Measurements from ENCODE around the gene RTF1. TPM values are rescaled to one million over a fixed set of nuclear protein-coding genes. Genes with fewer than 3 reads are reported as not detected.
A peak's percentile ranks its signal among the peaks of the same experiment; 100 is the strongest.

The RTF1 gene
- 45.7 and 49.5 TPM in 2 replicates for total RNA-seq (2021)
- long read RNA-seq, full-length matches to known transcripts, result 3 of 51 reads
- long read RNA-seq, partial matches to known transcripts, result 46 of 51 reads
- long read RNA-seq, other reads (novel, unspliced or antisense), result 2 of 51 reads

GRCh38 chr15:41416742-41417417, at the start of gene RTF1:
TSS of gene RTF1 (plus strand) at chr15:41417095. CDS start at chr15:41417116, 21 bp downstream.
- Histone ChIP-seq H2BK120ac (ENCODE audit: low read depth, low read length, poor library complexity, severe bottlenecking) (no peak within 1 kb of the TSS), H3K27ac (ENCODE audit: insufficient read length, low read depth, low read length) (no peak within 1 kb of the TSS), H3K14ac (ENCODE audit: insufficient read depth, low read length) (peak within 1 kb of the TSS; percentile 88), H3K79me2 (ENCODE audit: insufficient read depth, low read length) (peaks cover 17% of the 10 kb centered on the region; the same call in 1 of the 2 replicates), H3K79me1 (ENCODE audit: insufficient read depth, low read depth, low read length, poor library complexity, severe bottlenecking) (peaks cover 7% of the 10 kb centered on the region), H2BK15ac (ENCODE audit: low read depth, low read length) (no peak within 1 kb of the TSS; the same call in 1 of the 2 replicates), H4K8ac (replicated peaks; ENCODE audit: insufficient read length, low read depth, low read length) (no peak within 1 kb of the TSS), H3K9ac (ENCODE audit: extremely low read depth, insufficient read length, low read length) (peak within 1 kb of the TSS; percentile 92), H2AFZ (ENCODE audit: low read length) (no peak within 1 kb of the TSS), H2AK5ac (ENCODE audit: insufficient read length, low read length) (no peak within 1 kb of the TSS), H4K20me1 (ENCODE audit: control insufficient read depth, insufficient read depth, insufficient read length) (no peaks in the 10 kb centered on the region), H3K56ac (ENCODE audit: insufficient read length, low read depth, low read length) (no peak within 1 kb of the TSS), H3T11ph (ENCODE audit: low read length) (no peak within 1 kb of the TSS), H2BK20ac (ENCODE audit: low read depth, low read length, poor library complexity, severe bottlenecking) (no peak within 1 kb of the TSS), H3K23ac (ENCODE audit: insufficient read length, low read depth, low read length) (no peak within 1 kb of the TSS), H3K4me1 (ENCODE audit: insufficient read depth, low read length) (no peaks in the 10 kb centered on the region), H4K91ac (ENCODE audit: insufficient read length, low read depth, low read length) (no peak within 1 kb of the TSS), H3K27me3 (ENCODE audit: insufficient read depth, low read length) (no peaks in the 10 kb centered on the region), H3K23me2 (ENCODE audit: insufficient read length, low read depth, low read length, poor library complexity, severe bottlenecking) (peaks cover 5% of the 10 kb centered on the region), H2BK12ac (ENCODE audit: insufficient read length, low read depth, low read length) (no peak within 1 kb of the TSS), H3K4me2 (ENCODE audit: insufficient read depth, insufficient read length, low read length) (peak within 1 kb of the TSS; percentile 97), H4K5ac (ENCODE audit: insufficient read length, low read depth, low read length) (no peak within 1 kb of the TSS), H3K4ac (ENCODE audit: low read depth, low read length) (no peak within 1 kb of the TSS), H3K18ac (ENCODE audit: insufficient read length, low read depth, low read length) (peak within 1 kb of the TSS; percentile 69), H3K9me3 (ENCODE audit: control insufficient read depth, low read depth, low read length) (no peaks in the 10 kb centered on the region), H2BK5ac (ENCODE audit: insufficient read length, low read length) (no peak within 1 kb of the TSS)
- no peak for TF ChIP-seq CTCF (conservative IDR thresholded peaks at IDR 0.05)
- WGBS (ENCODE audit: extremely low coverage, insufficient read length, low lambda C conversion rate), result no CpG with 5 or more reads among the region's 74 CpGs
- peaks cover 21 to 24% of the 10 kb centered on the region in 2 experiments for H3K4me1 Mint-ChIP-seq
- no peaks in the 10 kb centered on the region for H3K27me3 Mint-ChIP-seq (ENCODE audit: low read depth)
- peak; percentile 95 for DNase-seq
- peaks cover 0 to 2% (median 2%) of the 10 kb centered on the region in 3 experiments; a peak in 3 of 7 replicates for H3K36me3 Mint-ChIP-seq (ENCODE audit: insufficient read depth in 1 of 3, low read depth in 3 of 3)
- peak within 1 kb of the TSS; percentile 95 to 100 for H3K4me3 Mint-ChIP-seq
- H3K9me3 Mint-ChIP-seq, result no peaks in the 10 kb centered on the region
- H3K27ac Mint-ChIP-seq, result peak within 1 kb of the TSS; percentile 32 to 98 (median 97)
